Osteoblast (primary cell): Measurements from ENCODE around the gene CD164L2. TPM values are rescaled to one million over a fixed set of nuclear protein-coding genes. Genes with fewer than 3 reads are reported as not detected.
A peak's percentile ranks its signal among the peaks of the same experiment; 100 is the strongest.

ENCODE experiments used
- DNase-seq: peaks from one replicate; pipeline ENCODE4 v3.0.0; 2011; ENCODE audit warnings: low spot score, mixed read lengths; ENCODE audit not compliant: insufficient read length; ENCODE audit errors: missing footprints
- H2AFZ ChIP-seq: 2 replicates; pipeline ENCODE4 v1.6.0; 2011; ENCODE audit warnings: mild to moderate bottlenecking, low read length
- H3K27ac ChIP-seq: 2 replicates; pipeline ENCODE4 v1.5.1; 2011; ENCODE audit warnings: mild to moderate bottlenecking, low read depth, low read length, moderate library complexity
- H3K27me3 ChIP-seq: 2 replicates; pipeline ENCODE4 v1.6.0; 2012; ENCODE audit warnings: mild to moderate bottlenecking, control low read depth, inconsistent platforms, low read length, moderate library complexity; ENCODE audit not compliant: insufficient read depth
- H3K36me3 ChIP-seq: 2 replicates; pipeline ENCODE4 v1.5.1; 2011; ENCODE audit warnings: mild to moderate bottlenecking, low read length, control low read depth, moderate library complexity; ENCODE audit not compliant: insufficient read depth
- H3K4me1 ChIP-seq: 2 replicates; pipeline ENCODE4 v1.5.1; 2011; ENCODE audit warnings: mild to moderate bottlenecking, low read length, control low read depth, moderate library complexity; ENCODE audit not compliant: insufficient read depth
- H3K4me2 ChIP-seq: 2 replicates; pipeline ENCODE4 v1.6.0; 2011; ENCODE audit warnings: mild to moderate bottlenecking, low read length; ENCODE audit not compliant: insufficient read depth
- H3K4me3 ChIP-seq: fragments of 200-600 bp; sonication (generic); 3 replicates; pipeline ENCODE4 v1.5.1; 2012; ENCODE audit warnings: mild to moderate bottlenecking, low read length, inconsistent platforms; ENCODE audit not compliant: insufficient read depth
- H3K79me2 ChIP-seq: 2 replicates; pipeline ENCODE4 v1.6.0; 2012; ENCODE audit warnings: mild to moderate bottlenecking, low read length, control low read depth, inconsistent platforms; ENCODE audit not compliant: insufficient read depth
- H3K9me3 ChIP-seq: 2 replicates; pipeline ENCODE4 v1.5.1; 2011; ENCODE audit warnings: low read depth, low read length, control low read depth
- H4K20me1 ChIP-seq: 2 replicates; pipeline ENCODE4 v1.6.0; 2012; ENCODE audit warnings: mild to moderate bottlenecking, low read length, control low read depth; ENCODE audit not compliant: insufficient read depth
- total RNA-seq: library from RNA; depleted of rRNA; stranded (reverse); fragments of >200 nt; gene quantifications from 2 replicates; pipeline ENCODE4 v1.2.3, GENCODE V29; 2012
- TF ChIP-seq, protein P1 (sequence below): IDR thresholded peaks from 2 replicates; pipeline ENCODE4 v1.5.1; 2011; ENCODE audit warnings: mild to moderate bottlenecking, low read depth, low read length, moderate library complexity; ENCODE audit errors: extremely low read depth

Gene CD164L2
- total RNA-seq, 1 donor = not detected

DNA sequence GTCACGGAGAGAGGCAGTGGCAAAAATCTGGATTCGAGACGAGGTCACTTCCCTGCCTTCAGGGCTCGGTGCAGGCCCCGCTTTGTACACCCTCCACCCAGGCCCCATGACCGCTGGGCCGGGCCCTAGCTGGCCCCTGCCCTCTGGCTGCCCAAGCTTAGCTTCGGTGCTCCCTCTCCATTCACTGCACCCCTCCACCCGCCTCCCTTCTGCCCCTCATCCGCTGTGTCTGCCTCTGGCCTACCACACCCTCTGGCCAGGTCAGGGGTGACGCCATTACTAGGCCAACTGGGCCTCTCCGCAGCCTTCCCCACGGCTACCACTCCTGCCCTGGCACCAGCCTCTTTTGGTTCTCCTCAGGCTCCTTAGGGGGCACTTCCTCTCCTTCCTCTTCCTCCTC lies 528 bp upstream of the CD164L2 start:
- no peak overlapping the region for H3K27ac ChIP-seq
- H3K27me3 ChIP-seq = no peaks in the 10 kb centered on the region
- DNase-seq = no peak
- no peaks in the 10 kb centered on the region for H3K9me3 ChIP-seq
- no peaks in the 10 kb centered on the region for H3K79me2 ChIP-seq
- no peaks in the 10 kb centered on the region for H3K4me1 ChIP-seq
- no peak overlapping the region for H3K4me2 ChIP-seq
- no peak overlapping the region for H2AFZ ChIP-seq
- H4K20me1 ChIP-seq = no peaks in the 10 kb centered on the region
- TF ChIP-seq, protein P1, sequence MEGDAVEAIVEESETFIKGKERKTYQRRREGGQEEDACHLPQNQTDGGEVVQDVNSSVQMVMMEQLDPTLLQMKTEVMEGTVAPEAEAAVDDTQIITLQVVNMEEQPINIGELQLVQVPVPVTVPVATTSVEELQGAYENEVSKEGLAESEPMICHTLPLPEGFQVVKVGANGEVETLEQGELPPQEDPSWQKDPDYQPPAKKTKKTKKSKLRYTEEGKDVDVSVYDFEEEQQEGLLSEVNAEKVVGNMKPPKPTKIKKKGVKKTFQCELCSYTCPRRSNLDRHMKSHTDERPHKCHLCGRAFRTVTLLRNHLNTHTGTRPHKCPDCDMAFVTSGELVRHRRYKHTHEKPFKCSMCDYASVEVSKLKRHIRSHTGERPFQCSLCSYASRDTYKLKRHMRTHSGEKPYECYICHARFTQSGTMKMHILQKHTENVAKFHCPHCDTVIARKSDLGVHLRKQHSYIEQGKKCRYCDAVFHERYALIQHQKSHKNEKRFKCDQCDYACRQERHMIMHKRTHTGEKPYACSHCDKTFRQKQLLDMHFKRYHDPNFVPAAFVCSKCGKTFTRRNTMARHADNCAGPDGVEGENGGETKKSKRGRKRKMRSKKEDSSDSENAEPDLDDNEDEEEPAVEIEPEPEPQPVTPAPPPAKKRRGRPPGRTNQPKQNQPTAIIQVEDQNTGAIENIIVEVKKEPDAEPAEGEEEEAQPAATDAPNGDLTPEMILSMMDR = no peak
- no peaks in the 10 kb centered on the region for H3K36me3 ChIP-seq
- no peak overlapping the region for H3K4me3 ChIP-seq

DNA sequence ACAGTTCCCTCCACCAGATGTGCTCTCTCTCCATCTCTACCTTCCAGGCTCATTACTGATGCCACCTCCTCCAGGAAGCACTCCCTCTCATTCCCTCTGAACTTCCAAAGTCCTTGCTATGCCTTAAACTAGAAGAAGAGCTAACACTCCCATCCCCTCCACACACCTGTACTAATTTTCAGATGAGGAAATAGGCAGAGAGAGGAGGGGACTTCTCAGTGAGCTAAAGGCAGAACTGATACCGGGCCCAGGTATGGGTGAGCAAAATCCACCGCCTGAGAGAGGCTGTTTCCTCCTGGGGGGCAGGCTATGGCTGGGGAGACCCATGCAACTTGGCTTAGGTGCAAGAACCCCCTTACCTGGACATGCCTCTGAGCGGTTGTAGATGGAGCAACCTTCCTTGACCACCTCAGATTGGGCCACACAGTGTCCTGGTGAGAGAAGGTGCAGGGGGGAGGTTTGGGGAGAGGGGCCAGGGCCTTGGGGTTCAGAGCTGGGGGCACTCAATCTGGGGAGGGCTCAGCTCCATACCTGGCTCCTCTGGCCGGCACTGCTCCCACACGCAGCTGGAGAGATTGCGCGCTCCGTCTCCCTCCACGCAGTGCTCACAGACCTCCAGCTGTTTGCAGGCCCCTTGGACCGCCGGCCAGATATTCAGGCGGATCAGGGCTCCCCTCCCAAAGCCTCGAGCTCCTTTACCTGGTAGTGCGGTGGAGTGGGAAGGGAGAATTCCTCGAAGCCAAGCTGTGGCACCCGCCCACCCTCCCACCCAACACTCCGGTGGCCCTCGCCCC lies 967 bp downstream of the CD164L2 start:
- Histone ChIP-seq H3K4me3 (no peak overlapping the region), H4K20me1 (no peaks in the 10 kb centered on the region), H3K27me3 (no peaks in the 10 kb centered on the region), H3K79me2 (no peaks in the 10 kb centered on the region), H3K9me3 (no peaks in the 10 kb centered on the region), H2AFZ (no peak overlapping the region), H3K27ac (no peak overlapping the region), H3K36me3 (no peaks in the 10 kb centered on the region), H3K4me1 (no peaks in the 10 kb centered on the region), H3K4me2 (no peak overlapping the region)
- TF ChIP-seq, protein P1 = no peak
- peak; percentile 78 for DNase-seq

DNA sequence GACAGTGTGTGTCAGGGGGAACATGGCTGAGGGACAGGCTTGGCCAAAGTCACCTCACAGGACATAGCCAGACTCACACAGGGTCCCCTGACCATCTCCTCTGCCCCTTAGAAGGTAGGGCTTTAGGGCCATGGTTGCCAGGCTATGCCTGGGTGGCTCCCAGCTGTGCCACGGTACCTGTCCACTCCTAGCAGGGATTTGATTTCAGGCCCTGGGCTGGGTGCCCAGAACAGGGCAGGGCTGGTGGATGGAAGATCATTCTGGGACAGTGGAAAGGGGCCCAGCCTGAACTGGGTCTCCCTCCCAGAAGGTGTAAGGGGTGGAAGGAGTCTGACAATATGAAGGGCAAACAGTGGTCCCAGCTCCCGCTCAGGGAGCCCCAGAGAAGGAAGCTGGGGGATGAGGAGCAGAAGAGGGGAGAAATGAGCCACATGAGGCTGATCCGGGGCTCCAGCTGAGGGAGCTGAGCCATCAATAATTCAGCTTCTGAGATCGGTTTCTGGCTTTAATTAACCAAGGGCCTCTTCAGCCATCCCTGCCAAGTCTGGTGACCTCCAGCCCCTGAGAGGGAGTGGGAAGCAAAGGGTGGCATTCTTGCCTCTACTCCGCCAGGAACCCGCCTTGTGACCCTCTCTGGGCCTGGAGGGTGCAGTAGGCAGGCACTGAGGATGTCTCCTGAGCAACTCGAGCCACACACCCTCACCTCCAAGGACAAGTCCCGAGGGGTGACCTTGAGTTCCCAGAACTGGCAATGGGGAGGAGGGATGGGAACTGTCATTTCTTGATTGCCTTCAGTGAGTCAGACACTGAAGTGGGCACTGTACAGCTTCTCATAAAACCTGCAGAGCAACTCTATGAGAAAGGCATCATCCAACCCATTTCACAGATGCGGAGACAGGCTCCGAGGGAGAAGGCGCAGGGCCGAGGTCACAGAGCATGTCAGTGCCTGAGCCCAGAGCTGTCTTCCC lies 2.1 kb downstream of the CD164L2 start:
- H3K27me3 ChIP-seq = no peaks in the 10 kb centered on the region
- no peaks in the 10 kb centered on the region for H3K36me3 ChIP-seq
- no peaks in the 10 kb centered on the region for H3K4me1 ChIP-seq
- TF ChIP-seq, protein P1 = no peak
- H4K20me1 ChIP-seq = no peaks in the 10 kb centered on the region
- no peak overlapping the region for H3K4me3 ChIP-seq
- H3K9me3 ChIP-seq = no peaks in the 10 kb centered on the region
- no peak overlapping the region for H3K4me2 ChIP-seq
- DNase-seq = no peak
- H2AFZ ChIP-seq = no peak overlapping the region
- H3K79me2 ChIP-seq = no peaks in the 10 kb centered on the region
- no peak overlapping the region for H3K27ac ChIP-seq

DNA sequence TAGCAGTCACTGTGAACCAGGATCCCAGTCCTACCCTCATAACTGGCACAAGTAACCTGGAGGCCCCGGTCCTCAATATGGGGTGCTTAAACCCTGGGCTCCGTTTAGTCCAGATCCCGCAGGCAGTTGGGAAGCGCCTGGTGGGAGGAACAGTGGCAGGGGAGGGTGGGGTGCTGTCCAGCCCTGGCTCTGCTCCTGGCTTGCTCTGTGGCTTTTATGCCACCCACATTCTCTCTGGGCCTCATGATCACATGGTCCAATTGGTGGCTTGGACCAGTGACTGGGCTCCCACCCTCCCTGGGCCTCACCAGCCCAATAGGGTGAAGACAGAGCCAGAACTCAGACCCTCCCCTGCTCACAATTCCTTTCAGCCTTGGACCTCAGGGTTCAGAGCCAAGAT lies 2.9 kb downstream of the CD164L2 start:
- peak; percentile 91 for DNase-seq
- Histone ChIP-seq H3K27ac (no peak overlapping the region), H3K36me3 (no peaks in the 10 kb centered on the region), H3K79me2 (no peaks in the 10 kb centered on the region), H3K9me3 (no peaks in the 10 kb centered on the region), H2AFZ (peak overlapping the region; percentile 62), H3K4me2 (no peak overlapping the region), H3K4me3 (no peak overlapping the region), H4K20me1 (no peaks in the 10 kb centered on the region), H3K4me1 (no peaks in the 10 kb centered on the region), H3K27me3 (no peaks in the 10 kb centered on the region)
- TF ChIP-seq, protein P1 = no peak
